ENCODE results near the gene FTO. TPM values are rescaled to one million over a fixed set of nuclear protein-coding genes. Genes with fewer than 3 reads are reported as not detected.

The FTO gene
- total and polyA plus RNA-seq, 2 of the 8 experiments (the other 6 are each of a cell fraction or from before 2014, with no cell fraction given): 34.5 to 59.8 TPM

DNA sequence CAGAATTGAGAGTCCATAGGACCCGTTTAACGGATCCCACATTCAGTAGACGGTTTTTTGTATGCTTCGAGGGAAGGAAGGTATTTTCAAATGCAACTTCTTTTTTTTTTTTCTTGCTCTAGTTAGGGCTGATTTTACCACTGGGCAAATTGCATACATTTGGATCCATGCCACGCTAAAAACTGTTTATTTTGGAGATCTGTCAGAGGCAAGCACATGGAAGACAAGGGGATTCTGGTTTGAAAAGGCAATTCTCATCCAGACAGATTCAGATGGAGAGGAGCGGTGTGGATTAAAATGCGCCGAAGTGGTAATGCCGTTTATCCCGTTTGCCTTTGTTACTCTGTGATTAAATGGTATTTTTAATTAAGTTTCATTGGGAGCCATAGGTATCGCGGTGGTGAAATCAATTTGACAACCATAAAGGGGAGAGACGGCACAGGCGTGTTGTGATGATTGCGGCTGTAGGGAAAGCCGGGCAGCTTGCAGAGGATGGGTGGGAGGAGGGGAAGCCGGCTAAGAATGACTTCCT lies 412.2 kb downstream of the FTO start (continued):
- no peak for TF ChIP-seq RAD21 (IDR thresholded peaks at IDR 0.05 in 1 of 2, conservative IDR thresholded peaks at IDR 0.05 in 1 of 2; ENCODE audit: low read depth in 2 of 2, low read length in 2 of 2)

Data from H1 (cell line).